Suprapubic skin (tissue), 4 donors: ENCODE results near the gene FOXP4.

ENCODE experiments used
- CTCF ChIP-seq, 2 donors: fragments of 200-600 bp in 1 of 2; fragments of 450-650 bp in 1 of 2; sonication (generic) in 1 of 2; IDR thresholded peaks; one replicate each; pipeline ENCODE4 v1.5.1; 2016 to 2019; ENCODE audit warnings: antibody characterized with exemption in 2 of 2, mild to moderate bottlenecking in 1 of 2, moderate library complexity in 1 of 2
- EP300 ChIP-seq: sonication (generic); formaldehyde crosslinking; IDR thresholded peaks from one replicate; pipeline ENCODE4 v1.6.1; 2017; ENCODE audit warnings: antibody characterized with exemption
- POLR2A ChIP-seq, 2 donors: fragments of 450-650 bp; IDR thresholded peaks; one replicate each; pipeline ENCODE4 v1.6.1; 2017; ENCODE audit warnings: antibody characterized with exemption in 2 of 2, mild to moderate bottlenecking in 2 of 2, moderate library complexity in 2 of 2
- POLR2AphosphoS5 ChIP-seq, 3 donors: sonication (generic); formaldehyde crosslinking; IDR thresholded peaks; one replicate each; pipeline ENCODE4 v1.6.1; 2017; ENCODE audit warnings: antibody characterized with exemption in 3 of 3

DNA sequence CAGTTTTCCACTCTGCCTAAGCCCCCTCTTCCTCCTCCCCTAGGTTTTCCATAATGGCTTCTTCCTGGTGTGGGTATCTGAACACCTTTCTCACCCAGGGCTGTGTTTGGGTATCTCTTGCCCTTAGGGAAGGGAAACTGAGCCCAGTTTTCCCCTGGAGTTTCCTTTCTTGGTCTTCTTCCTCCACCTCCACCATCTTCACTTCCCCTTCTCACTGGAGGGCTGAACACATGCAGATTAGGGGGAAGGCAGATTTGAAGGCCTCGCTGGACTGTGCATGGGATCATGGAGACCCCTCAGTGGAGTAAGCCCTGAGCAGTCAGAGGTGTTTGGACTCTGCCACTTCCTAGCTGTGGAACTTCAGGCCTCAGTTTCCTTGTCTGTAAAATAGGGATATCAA lies 27.8 kb downstream of the FOXP4 start:
- TF ChIP-seq CTCF (IDR thresholded peaks at IDR 0.05) (no peak), POLR2AphosphoS5 (IDR thresholded peaks at IDR 0.05) (no peak), POLR2A (IDR thresholded peaks at IDR 0.05) (no peak), EP300 (no peak)
